ENCODE data around the gene COPS7A. TPM values are rescaled to one million over a fixed set of nuclear protein-coding genes. Genes with fewer than 3 reads are reported as not detected.

Gene COPS7A
- total RNA-seq, 1 donor from 2014 or later: 35.4 TPM

- no peak overlapping the region for H3K4me3 ChIP-seq
- no peak for DNase-seq (ENCODE audit: extremely low spot score in 2 of 2)
- intact Hi-C loops (cut with DNase I): loop anchor here (5.0 kb wide), 1 partner anchor 37 kb away; no protein-coding TSS in a partner anchor
- peaks cover 0 to 16% of the 10 kb centered on the region in 2 donors for H3K36me3 ChIP-seq
- no peak for TF ChIP-seq CTCF (IDR thresholded peaks at IDR 0.05)
- TF ChIP-seq POLR2A (IDR thresholded peaks at IDR 0.05): no peak
- no peak for TF ChIP-seq POLR2AphosphoS5 (IDR thresholded peaks at IDR 0.05; ENCODE audit: insufficient read depth in 1 of 2, low read depth in 1 of 2)
- H3K27me3 ChIP-seq: no peaks in the 10 kb centered on the region
- H3K9me3 ChIP-seq: no peaks in the 10 kb centered on the region
- H3K4me1 ChIP-seq: peaks cover 35% of the 10 kb centered on the region
- H3K27ac ChIP-seq: peak overlapping the region; percentile 2
These were observed 50.7 kb downstream of the COPS7A start for GRCh38 chr12:6774499-6775062.

GRCh38 chr12:6775185-6776174 lies 51.6 kb downstream of the COPS7A start:
- Histone ChIP-seq H3K27me3 (no peaks in the 10 kb centered on the region), H3K4me1 (peaks cover 34% of the 10 kb centered on the region), H3K36me3 (peaks cover 0 to 7% of the 10 kb centered on the region in 2 donors), H3K4me3 (no peak overlapping the region), H3K27ac (no peak overlapping the region), H3K9me3 (no peaks in the 10 kb centered on the region)
- TF ChIP-seq CTCF (IDR thresholded peaks at IDR 0.05) (no peak), POLR2AphosphoS5 (IDR thresholded peaks at IDR 0.05; ENCODE audit: insufficient read depth in 1 of 2, low read depth in 1 of 2) (no peak), POLR2A (IDR thresholded peaks at IDR 0.05) (no peak)
- intact Hi-C loops (cut with DNase I): loop anchor here (5.0 kb wide), 1 partner anchor 38 kb away; no protein-coding TSS in a partner anchor
- no peak for DNase-seq (ENCODE audit: extremely low spot score in 2 of 2)

- H3K27me3 ChIP-seq: no peaks in the 10 kb centered on the region
- no peak overlapping the region for H3K4me3 ChIP-seq
- intact Hi-C loops (cut with DNase I): loop anchor here (5.0 kb wide), 1 partner anchor 40 kb away; no protein-coding TSS in a partner anchor
- DNase-seq (ENCODE audit: extremely low spot score in 2 of 2): no peak
- TF ChIP-seq POLR2A (IDR thresholded peaks at IDR 0.05) (no peak), POLR2AphosphoS5 (IDR thresholded peaks at IDR 0.05; ENCODE audit: insufficient read depth in 1 of 2, low read depth in 1 of 2) (no peak), CTCF (IDR thresholded peaks at IDR 0.05) (no peak)
- no peaks in the 10 kb centered on the region for H3K9me3 ChIP-seq
- H3K4me1 ChIP-seq: peaks cover 15% of the 10 kb centered on the region
- peak overlapping the region; percentile 82 for H3K27ac ChIP-seq
- no peaks in the 10 kb centered on the region for H3K36me3 ChIP-seq
These were observed 53.5 kb downstream of the COPS7A start for GRCh38 chr12:6777386-6777785.

GRCh38 chr12:6778217-6778573 lies 54.3 kb downstream of the COPS7A start:
- H3K27ac ChIP-seq: peak overlapping the region; percentile 82
- H3K9me3 ChIP-seq: no peaks in the 10 kb centered on the region
- peak overlapping the region; percentile 40 to 51 for H3K4me3 ChIP-seq
- TF ChIP-seq POLR2AphosphoS5 (IDR thresholded peaks at IDR 0.05; ENCODE audit: insufficient read depth in 1 of 2, low read depth in 1 of 2) (no peak), POLR2A (IDR thresholded peaks at IDR 0.05) (no peak), CTCF (IDR thresholded peaks at IDR 0.05) (no peak)
- intact Hi-C loops (cut with DNase I): loop anchor here (2.0 to 5.0 kb wide), 2 partner anchors 41 to 49 kb away; no protein-coding TSS in a partner anchor
- no peaks in the 10 kb centered on the region for H3K36me3 ChIP-seq
- H3K27me3 ChIP-seq: no peaks in the 10 kb centered on the region
- no peak for DNase-seq (ENCODE audit: extremely low spot score in 2 of 2)
- H3K4me1 ChIP-seq: peaks cover 15% of the 10 kb centered on the region
